Stimulated activated CD8-positive, alpha-beta memory T cell treated with anti-CD3 and anti-CD28 coated beads, Interleukin-12 subunit alpha, Interleukin-12 subunit beta, amount 100 ng/mL, for 4 hours (primary cell): Measurements from ENCODE around the gene KCTD10.
"Not testable (repeated sequence)": the region's sequence is repeated elsewhere in the genome, so short reads cannot be mapped to it uniquely, and the experiment has no call there.

ENCODE experiments used
- DNase-seq: peaks from one replicate; pipeline ENCODE4 v3.0.0-alpha.2; 2020; ENCODE audit warnings: low read depth

The KCTD10 gene

DNA sequence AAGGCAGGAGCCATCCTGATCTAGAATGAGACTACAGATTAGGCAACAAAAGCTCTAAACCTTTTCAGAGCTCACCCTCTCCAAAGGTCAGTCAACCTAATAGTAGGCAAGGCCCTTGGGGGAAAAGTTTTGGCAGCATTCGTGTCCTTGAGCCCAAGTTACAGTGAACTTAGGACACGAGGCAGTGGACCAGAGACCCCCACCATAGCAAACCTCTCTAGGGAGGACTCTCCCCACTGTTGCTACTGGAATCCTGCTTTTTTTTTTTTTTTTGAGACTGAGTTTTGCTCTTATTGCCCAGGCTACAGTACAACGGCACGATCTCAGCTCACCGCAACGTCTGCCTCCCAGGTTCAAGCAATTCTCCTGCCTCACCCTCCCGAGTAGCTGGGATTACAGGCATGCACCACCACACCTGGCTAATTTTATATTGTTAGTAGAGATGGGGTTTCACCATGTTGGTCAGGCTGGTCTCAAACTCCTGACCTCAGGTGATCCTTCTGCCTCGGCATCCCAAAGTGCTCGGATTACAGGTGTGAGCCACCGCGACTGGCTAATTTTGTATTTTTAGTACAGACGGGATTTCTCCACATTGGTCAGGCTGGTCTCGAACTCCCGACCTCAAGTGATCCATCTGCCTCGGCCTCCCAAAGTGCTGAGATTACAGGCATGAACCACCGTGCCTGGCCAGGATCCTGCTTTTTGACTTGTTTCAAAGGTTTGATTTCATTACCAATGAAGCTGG, 3.4 kb downstream of the KCTD10 start:
- not testable (repeated sequence) for DNase-seq

DNA sequence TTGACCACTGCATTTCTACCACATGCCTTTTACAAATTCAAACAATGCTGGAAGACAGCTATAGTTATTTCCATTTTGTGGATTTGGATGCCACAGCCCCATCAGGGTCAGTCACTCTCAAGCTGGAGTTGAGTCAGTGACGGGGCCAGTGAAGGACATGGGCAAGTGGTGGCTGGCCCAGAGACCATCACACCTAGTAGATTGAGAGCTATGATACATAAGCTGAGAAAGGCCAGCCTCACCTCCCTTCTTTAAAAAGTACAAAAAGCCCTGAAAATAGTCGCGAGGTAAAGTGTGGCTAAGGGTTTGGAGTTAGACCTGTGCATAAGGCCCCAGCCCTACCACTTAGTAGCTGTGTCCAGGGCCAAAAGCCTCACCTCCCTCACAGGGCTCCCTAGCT, 4.1 kb downstream of the KCTD10 start:
- no peak for DNase-seq

DNA sequence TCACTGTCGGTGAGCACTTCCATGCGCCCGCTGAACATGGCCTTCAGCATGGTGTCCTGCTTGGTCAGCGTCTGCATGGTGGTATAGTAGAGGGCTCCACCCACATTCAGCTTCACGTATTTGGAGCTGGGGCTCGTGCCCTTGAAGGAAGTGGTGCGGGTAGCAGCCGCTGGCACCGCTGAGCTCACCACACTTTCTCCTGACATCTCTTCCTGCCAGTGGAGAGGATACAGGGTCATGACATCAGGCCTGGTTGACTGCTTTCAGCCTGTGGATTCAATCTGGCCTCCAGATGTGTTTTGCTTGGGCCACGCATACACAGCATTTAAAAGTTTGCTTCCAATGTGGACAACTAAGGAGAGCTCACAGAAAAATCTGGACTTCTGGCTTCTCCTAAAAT, 7.6 kb downstream of the KCTD10 start:
- DNase-seq, result no peak

DNA sequence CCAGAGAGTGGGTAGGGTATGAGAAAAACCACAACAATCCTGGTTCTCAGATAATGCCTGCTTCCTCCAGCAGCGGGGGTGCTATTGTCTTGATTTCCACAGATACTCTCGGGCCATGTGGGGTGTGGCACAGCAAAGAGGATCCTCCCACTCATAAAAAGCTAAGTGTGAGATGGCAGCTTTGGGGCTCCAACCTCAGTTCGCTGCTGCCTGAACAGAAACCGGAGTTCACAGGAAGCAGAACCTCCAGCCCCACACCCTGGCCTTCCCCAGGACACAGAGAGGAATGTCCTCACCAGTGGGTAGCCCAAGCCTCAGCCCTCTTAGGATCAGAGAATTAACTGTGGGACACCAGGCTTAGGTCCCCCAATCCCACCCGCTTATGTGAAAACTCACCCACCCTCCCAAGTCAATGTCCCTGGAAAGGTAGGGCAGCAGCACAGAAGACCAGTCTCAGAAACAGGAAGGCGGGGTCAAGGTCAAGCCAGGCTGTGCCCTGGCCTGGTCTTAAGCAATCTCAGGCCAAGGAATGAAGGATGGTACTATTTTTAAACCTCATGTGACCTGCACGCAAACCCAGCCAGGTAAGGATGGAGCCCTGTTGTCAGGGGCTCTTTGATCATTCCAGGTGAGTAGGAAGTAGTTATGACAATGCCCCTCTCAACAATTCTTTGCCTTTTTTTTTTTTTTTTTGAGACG, 9.0 kb downstream of the KCTD10 start:
- DNase-seq, result no peak

DNA sequence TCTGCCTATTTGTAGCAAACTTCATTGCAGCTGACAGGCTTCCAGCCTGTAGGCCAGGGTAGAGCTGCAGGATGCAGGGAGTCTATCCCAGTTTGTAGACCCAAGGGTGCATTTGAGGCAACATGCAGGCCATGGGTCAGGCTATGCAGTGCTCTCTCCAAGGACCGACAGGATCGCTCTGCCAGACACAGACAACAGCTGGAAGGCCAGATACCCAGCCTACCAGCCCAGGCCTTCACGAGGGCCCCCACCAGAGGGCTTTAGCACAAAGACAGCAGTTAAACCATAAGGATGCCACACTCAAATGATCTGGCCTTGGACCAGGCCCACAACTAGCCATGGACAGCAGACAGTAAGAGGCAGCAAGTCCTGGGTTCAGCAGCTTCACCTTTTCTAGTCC, 10.3 kb downstream of the KCTD10 start:
- no peak for DNase-seq

DNA sequence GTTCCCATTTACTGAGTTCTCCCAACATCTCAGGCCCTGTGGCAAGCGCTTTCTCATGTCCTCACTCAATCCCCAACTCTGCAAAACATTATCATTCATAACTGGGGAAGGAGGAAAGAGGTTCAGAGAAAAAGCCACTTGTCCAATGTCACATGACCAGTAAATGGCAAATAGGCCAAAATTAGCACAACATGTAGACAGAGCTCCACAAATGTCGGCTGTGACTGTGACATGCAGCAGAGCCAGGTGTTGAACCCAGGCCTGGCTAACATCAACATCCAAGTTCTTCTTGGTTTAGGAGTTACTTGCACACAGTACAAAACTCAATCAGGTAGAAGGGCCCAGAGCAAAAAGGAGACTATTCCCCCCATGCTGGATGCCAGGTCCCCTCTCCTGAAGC, 10.8 kb downstream of the KCTD10 start:
- no peak for DNase-seq

DNA sequence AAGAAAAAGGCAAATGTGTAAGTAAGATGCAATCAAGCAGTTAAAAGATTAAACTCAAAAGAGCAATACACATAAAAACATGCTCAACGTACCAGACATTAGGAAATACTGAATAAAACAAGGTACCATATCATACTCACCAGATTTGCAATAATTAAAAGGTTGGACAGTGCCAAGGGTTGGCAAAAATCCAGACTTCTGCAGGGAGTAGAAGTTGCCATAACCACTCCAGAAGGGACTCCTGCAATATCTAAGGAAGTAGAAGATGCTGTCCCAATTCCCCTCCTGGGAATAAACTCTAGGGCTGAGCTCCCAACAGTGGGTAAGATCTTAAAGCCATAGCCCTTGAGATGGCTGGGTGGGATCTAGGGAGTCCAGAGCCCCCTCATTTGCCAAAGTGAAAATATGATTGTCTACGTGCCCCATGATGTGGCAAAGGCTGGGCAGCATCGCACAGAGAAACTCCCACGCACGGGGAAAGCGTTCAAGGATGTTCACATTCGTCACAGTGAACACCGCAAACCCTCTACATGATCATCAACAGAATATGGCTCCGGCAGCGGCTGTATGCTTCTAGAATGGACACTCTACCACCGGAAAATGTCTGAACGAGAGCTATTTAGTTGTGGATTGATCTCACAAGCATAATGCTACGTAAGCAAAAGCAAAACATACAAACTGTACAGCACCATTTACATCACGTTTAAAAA, 12.3 kb downstream of the KCTD10 start:
- no peak for DNase-seq

DNA sequence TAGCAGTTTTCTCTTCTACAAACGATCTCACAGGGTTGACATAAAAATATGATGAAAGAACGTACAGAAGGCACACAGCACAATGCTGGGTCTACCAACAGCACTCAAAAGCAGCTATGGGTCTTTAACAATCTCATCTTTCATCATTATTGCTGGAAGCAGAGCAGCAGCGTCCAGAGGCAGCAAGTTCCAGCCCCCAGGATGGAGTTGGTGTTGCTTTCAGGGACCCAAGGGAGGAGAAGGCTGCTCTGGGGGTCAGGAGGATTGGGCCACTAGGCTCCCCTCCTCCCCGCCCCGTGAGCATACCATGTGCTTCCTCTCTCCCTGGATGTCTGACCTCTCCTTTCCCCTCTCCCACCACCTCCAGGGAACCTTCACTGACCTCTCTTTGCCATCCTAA, 13.3 kb downstream of the KCTD10 start:
- no peak for DNase-seq

DNA sequence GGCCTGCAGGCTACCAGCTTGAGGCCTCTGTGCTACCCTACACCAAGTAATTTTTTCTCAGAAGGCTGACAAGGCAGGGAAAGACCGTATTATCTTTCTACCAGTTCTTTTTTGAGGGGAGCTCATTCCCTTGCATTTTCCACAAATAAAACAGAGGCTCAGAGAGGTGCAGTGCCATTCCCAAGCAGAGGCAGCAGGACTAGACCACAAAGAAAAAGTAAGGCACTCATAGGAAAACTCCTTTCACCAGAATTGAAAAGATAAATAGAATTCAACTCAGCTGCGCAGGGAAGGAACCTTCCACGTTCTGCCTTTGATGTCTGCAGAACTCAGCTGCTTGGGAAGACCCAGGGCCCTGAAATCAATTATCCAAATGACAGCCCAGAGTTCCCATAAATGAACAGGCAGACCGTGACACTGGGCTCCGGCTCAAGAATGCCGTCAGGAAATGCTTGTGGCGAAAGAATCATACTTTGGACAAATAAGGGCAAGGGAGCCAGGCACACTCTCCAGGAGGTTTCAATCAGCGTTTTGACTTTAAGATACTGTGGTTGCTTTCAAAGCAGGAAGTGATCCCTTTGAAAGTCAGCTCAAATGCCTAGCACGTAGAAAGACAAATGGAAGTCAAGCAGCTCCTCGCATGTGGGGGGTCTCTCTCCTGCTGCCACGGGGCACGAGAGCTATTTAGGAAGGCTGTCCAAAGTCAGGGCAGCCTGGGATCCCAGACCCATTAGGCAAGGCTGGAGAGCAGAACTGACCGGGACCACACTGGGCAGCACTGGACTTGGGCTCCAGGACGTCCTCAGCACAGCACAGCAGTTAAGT, 14.0 kb downstream of the KCTD10 start:
- DNase-seq, result no peak

DNA sequence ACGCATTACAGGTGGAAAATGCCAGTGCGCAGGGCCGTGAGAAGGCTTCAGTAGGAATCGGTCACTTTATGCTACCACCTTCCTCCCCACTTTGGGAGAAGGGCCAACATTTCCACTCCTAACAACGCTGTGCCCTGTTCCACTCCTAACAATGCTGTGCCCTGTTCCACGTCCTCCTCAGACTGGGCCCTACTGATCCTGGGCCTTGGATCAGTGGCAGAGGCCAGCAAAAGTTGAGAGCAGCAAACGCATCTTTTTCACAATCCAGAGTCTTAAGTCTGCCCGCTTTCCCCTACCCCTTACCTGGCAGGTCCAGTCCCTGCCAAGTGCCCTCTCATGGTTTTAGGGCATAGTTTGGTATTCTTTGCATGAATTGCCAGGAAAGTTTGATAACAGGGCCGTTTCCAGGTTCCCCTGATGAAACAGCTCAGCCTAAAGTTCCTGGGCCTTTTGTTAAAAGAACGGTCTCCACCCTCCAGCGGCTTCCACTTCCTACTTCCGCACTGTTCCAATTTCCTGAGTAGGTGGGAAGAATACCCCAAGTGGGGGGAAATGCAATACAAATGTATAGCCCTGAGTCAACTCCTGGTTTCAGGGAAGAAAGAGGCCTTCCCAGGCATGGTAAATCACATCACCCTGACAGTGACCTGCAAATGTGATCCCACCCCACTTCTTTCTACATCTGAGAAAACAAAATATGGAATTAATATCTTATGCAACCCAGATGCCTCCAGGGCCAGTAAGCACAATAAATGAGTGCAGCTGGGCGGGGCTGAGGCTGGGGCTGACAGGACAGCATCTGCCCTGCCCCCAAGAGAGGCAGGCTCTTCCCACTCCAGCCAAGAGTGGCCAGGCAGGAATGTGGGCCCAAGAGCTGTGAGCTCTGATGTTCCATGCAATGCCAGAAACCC, 15.0 kb downstream of the KCTD10 start:
- DNase-seq, result no peak

DNA sequence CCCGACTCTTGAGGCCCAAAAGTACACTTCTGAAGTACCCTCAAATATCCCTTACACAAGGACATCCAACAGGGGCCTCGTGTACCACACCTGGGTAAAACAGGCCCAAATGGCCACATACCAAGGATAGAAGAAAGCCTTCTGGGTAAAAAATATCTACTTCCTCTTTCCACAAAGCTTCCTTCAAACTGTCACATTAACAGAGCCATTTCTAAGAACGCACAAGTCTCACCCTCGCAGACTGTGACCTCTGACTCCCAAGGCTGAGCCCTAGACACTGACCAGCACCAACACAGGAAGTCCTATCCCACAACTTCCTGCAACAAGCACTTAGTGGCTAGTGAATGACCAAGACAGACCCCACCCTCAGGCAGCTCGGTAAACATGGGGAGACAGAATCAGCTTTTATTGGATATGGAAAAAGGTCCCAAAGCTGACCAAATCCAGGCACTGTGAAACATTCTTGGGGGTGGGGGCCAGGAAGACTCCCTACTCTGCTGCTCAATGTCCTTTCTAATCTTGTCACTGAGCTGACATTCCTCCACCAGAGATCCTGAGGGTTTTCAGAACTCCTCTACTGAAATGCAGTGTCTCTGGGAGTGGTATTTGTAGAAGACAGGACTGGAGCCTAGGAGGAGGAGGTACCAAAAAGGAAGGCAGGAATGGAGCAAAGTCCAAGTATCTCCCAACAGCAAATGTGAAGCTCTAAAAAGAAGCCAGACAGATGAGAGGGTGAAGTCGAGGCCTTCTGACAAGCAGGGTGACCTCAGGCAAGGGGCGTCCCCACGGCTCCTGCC, 15.9 kb downstream of the KCTD10 start:
- DNase-seq, result no peak

DNA sequence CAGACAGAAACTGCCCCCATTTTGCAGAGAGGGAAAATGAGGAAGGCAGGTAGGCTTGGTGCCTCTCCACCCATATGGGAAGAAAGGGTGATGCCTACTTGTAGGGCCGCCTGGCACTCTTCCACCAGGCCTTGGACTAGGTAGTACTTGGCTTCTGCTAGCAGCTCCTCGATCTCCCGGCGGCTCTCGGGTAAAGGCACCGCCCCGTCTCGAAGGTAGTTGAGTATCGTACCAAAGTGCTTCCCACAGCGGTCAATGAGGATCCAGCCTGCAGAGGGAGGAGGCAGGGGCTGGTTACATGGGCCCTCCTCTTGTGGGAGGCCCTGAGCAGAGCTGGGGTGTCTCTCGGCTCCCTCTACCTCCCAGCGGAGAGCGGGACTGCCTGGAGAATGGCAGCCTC, 16.6 kb downstream of the KCTD10 start:
- DNase-seq, result no peak

DNA sequence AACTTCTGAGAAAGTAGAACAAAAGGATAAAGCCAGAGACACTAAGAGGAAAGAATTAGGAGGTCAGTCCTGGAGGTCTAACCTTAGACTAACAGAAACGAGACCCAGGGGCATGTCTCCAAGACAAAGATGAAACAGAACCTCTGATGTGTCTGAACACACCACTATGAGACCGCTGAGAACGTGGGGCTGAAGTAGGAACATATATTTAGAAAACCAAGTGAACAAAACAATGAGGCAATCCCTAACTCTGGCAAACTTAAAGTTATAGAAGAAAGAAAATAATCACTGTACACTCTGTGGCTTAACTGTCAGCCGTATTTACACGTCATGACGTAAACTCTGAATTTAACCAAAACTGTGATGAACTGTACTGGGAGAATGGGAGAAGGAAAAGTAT, 17.9 kb downstream of the KCTD10 start:
- no peak for DNase-seq

DNA sequence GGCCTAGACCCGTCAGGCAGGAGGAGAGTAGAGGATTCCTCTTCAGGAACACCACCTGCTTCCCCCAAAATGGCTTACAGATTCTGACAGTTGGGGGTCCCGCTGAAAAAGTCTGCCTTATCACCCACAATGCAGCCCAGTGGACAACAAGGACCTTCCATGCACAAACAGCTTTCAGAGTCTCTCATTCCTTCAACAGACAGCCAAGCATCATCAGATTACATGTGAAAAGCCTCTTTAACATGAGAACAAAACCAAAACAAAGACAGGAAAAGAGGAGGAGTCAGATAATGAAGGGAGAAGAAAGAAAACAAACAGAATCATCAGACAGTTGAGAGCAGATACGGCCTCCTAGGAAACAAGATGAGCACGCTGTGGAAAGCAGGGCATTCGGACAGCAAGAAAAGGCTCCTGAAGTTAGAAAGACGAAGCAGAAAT, 18.3 kb downstream of the KCTD10 start:
- DNase-seq, result no peak

DNA sequence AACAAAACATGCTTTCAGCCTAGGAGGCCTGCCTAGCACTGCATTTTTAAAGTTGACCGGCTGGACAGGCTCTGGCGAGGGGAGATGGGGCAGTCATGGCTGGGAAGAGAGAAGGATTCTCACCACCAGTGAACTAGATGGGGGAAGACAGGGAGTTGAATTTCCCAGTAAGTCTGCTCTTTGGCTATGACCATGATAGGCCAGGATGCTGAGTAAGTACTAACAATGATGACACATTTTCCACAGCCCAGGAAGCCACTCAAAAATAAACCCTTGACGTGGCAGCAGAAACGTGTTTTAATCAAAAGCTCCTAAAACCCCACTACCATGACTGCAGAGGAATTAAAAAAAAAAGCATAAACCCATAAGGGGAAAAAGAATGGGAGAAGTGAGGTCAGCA, 19.0 kb downstream of the KCTD10 start:
- DNase-seq, result no peak

DNA sequence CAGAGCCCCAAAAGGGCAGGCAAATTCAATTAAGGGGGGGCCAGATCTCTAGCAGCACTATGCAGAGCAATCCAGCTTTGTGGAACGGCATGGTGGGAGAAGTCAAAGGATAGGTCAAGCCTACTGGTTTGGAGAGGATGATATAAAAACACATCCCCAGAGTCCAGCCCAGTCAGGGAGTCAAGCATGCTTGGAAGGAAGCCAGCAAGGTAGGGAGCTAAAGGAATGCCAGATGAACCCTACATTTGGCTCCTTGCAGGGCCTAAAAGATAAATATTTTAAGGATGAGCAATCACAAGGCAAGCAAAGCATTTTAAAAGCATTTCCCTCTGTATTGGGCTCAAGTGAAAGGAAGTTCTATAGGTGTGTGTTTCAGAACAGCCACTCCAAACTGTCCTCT, 21.4 kb downstream of the KCTD10 start:
- DNase-seq, result no peak

DNA sequence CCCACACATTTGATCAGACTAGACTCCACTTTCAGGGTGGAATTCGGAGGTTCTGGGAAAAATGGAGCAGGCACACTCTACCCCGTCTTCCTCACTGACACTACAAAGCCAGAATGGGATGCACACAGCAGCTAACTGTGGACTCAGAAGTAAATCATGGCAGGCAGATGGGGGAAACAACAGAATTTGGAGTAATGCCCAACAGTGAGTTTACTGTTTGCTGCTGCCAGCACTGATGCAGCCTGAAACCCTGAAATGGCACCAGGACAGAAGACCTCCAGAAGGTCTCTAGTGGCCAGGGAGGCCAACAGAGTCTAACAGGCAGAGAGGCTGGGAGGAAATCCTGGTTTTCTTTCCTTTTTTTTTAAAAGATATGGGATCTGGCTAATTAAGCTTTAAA, 24.6 kb downstream of the KCTD10 start:
- DNase-seq, result no peak

DNA sequence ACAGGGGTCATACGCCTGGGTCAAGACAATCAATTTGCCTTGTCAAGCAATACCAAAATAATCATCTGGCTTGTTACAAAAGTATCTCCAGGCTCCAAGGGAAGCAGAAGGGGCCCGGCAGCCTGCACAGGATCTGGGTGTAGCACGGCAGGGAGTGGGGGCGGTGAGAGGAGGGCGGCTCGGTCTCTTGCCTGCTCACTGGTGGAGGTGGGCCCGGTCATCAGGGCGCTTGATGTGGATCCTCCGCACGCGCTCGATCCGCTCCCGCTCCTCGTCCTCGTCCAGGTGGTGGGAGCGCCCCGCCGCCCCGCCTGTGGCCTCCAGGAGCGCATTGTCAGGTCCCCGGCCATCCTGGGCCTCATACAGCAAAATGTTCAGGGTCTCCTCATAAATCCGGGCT, 25.7 kb downstream of the KCTD10 start:
- DNase-seq, result no peak

DNA sequence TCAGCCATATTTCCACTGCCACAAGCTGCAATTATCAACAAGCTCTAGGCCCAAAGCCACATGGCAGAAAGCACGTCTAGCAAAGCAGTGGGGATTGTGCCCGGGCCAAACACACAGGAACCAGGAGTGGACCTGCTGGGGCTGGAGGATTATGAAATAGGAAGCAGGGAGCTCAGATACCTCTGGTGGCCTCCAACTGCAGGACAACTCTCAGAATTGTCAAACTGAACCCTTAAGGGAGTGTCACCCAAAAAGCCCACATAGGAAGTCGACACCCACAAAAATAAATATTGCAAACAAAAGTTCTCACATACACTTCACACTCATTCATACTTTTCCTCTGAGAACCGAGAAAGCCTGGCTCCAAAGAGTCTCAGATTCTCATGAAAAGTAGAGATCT, 26.1 kb downstream of the KCTD10 start:
- DNase-seq, result no peak

DNA sequence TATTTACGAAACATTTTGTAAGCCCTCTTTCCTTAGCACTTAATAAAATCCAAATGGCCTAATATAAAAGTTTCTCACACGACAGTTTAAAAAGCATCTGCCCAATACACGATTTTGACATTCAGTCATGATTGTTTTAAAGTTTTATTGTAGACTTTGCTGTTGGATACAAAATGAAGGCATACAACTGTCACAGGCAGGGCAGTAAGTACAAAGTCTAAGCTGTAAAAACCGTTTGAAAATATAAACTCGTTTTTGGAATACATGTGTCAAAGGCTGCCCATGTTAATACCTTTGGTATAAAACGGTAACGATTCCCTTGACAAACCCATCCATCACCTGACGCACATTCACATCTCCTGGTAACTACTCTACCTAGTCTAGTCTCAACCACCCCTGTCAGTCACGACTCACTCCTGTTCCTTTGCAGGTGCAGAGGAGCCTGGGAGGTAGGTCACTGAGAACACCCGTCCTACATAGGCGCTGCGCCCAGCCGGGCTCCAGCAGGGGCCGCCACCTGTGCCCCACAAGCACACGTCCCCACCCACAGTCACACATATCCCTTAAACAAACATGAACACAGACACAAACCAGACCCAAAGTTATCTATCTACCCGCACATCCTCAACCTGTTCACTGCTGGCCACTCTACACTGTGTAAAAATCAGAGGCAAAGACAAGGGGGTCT, 27.1 kb downstream of the KCTD10 start:
- no peak for DNase-seq
